Activated CD8-positive, alpha-beta memory T cell treated with anti-CD3 and anti-CD28 coated beads, Interleukin-2, amount 50 U/mL, for 24 hours (primary cell): ENCODE measurements around the gene ASIC3.
"Not testable (repeated sequence)": the region's sequence is repeated elsewhere in the genome, so short reads cannot be mapped to it uniquely, and the experiment has no call there.

Experiments used
- DNase-seq: peaks from one replicate; pipeline ENCODE4 v3.0.0-alpha.2; 2020; ENCODE audit errors: extremely low read depth

The ASIC3 gene

DNA sequence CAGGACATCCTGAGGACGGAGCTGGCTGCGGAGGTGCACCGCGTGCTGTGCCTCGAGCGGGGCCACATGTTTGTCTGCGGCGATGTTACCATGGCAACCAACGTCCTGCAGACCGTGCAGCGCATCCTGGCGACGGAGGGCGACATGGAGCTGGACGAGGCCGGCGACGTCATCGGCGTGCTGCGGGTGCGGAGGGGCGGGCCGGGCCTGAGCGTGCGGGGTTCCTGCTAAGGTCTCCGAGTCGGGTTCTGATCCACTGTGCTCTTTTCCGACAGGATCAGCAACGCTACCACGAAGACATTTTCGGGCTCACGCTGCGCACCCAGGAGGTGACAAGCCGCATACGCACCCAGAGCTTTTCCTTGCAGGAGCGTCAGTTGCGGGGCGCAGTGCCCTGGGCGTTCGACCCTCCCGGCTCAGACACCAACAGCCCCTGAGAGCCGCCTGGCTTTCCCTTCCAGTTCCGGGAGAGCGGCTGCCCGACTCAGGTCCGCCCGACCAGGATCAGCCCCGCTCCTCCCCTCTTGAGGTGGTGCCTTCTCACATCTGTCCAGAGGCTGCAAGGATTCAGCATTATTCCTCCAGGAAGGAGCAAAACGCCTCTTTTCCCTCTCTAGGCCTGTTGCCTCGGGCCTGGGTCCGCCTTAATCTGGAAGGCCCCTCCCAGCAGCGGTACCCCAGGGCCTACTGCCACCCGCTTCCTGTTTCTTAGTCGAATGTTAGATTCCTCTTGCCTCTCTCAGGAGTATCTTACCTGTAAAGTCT lies 34.4 kb upstream of the ASIC3 start:
- DNase-seq, result peak; percentile 61

DNA sequence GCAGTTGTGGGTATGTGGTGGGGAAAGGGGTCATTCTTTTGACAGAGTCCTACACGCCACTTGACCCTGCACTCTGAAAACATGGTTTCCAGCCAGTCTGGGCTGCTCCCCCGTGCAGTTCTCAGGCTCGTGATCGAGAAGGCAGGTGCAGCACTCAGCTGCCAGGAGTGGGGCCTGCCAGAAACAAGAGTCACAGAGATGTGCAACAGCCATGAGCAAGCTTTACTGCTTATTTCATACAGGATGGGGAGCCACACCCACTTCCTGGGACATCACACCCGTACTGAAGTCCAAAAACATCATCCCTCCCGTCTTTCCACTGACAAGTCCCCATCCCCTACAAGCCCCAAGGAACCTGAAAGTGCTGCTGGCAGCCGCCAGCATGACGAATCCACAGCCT lies 33.4 kb upstream of the ASIC3 start:
- no peak for DNase-seq

DNA sequence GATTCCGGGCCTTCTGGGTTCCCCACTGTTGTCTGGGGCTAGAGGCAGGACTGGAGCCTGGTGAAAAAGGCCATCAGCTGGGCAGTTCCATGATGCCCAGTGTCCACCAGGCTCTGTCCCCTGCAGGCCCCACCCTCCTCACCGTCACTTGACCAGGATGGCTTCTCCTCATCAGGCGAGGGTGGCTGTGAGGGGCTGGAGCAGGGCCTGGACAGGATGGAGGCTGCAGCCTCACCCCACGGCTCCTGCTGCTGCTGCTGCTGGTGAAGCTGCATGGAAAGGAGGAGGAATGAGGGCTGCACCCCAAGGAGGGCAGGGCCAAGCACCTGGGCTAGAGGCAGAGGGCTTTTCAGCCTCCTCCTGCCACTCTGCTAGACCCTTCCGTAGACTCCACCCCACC lies 32.4 kb upstream of the ASIC3 start:
- no peak for DNase-seq

DNA sequence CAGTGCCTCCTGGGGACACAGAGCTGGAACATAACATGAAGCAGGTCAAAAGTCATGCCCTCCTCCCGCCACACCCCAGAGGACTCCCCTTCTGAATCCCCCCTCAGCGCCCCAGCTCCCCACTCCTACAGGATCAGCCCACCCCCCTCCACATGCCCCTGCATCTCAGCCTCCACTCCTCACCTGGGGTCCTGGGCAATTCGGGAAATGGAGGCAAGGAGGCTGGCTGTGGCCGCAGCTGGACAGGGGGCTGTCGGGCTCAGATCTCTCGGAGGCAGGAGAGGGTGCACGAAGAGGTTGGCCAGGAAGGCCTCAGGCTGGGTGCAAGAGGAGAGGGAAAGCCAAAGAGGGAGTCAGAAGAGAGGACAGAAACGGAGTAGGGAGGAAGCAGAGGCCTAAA lies 31.8 kb upstream of the ASIC3 start:
- no peak for DNase-seq

DNA sequence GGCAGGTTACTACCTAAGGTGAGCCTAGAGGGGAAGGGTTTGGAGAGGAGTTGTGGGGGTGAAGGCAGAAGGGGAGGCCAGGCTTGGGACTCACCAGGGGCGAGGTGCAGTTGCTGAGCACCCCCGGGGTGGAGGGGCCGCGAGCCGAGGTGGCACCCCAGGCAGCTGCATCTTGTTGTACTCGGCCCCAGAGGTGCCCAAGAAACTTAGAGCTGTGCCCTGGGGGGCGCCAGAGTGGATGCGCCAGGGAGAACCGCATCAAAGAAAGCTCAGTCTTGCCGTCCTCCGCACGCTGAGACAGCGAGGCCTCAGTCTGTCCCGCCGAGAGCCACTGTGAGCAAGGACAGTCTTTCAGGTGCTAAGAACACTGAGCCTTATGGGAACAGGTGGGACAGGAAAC lies 31.4 kb upstream of the ASIC3 start:
- no peak for DNase-seq

DNA sequence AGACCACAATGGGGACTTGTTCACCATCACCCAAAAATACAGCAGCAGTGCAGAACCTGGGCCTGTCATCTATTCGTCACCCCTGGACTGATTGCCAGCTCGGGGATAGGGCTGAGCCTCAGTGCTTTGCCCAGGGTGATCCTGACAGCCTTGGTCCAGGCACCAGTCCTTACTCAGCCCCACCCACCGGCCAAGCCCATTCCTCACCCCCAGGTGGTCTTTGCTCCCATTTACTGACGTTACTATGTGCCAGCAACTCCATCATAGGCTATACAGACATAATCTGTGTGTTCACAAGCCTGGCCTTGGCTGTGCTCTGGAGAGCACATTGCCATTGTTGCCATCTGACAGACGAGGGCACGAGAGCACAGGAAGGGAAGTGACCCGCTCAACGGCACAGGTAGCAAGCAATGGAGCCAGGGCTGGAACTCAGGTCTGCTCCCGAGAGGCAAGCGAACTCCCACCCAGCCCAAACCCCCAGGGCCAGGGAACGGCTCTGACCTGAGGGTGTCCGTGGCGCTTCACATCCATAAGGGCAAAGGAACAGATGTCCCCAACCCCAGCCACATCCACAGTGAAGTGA lies 30.9 kb upstream of the ASIC3 start:
- DNase-seq, result no peak

DNA sequence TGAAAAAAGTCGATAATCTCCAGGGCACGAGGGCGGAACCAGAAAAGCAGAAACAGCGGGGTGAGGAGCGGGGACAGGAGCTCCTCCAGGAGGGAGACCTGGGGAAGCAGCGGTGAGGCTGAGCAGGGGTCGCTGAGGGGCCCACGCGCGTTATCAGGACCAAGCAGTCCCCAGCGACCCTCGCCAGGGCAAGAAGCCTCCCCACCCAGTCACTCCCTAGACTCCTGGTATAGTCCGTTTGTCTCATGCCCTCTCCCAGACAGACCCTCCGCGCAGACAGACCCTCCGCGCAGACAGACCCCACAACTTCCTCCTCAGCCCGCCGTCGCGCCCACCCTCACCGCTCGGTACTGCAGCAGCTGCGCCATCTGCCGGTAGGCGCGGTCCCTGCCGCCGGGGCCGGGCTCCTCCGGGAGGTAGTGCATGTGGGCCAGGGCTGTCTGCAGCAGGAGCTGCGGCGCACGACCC lies 30.3 kb upstream of the ASIC3 start:
- DNase-seq, result peak; percentile 51

DNA sequence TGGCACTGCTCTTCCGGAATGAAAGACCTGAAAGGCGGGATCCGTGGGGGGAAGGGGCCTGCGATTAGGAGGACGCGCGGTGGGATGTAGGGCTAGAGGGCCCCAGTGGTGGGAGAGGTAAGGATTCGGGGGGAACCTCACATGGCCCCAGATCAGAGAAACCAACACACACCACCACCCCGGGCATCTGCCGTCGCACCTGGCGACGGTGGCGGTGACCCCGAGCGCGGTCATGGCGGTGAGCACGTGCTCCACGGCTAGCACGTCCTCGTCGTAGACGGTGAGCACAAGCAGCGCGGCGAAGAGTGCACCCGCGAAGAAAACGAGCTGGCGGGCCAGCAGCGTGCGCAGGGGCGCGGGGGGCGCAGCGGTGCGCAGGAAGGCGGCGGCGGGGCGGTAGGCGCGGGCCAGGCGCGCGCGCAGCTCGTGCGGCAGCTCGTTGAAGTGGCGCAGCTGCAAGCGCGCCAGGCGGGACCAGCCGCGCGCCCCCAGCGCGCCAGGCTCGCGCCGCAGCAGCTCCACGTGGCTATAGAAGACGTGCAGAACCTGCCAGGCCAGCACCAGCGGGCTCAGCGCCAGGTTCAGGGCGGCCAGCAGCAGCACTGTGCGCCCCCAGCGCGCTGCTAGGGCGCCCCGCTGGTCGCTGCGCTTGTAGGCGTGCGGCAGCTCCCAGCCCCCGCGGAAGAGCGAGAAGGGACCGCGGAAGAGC lies 29.8 kb upstream of the ASIC3 start:
- DNase-seq, result no peak

DNA sequence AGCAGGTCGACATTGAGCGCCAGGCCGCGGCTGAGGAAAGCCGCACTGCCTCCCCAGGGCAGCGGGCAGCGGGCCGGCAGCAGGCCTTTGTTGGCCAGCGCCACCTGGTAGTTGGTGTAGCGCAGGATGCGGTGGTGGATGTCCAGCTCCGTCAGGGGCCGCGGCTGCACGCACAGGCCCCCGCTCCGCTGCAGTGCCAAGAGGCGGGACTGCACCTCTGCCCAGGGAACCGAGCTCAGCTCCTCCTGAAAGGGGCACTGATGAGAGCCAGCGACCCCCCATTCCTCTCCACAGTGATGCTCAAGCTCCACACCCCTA lies 29.2 kb upstream of the ASIC3 start:
- DNase-seq, result no peak

DNA sequence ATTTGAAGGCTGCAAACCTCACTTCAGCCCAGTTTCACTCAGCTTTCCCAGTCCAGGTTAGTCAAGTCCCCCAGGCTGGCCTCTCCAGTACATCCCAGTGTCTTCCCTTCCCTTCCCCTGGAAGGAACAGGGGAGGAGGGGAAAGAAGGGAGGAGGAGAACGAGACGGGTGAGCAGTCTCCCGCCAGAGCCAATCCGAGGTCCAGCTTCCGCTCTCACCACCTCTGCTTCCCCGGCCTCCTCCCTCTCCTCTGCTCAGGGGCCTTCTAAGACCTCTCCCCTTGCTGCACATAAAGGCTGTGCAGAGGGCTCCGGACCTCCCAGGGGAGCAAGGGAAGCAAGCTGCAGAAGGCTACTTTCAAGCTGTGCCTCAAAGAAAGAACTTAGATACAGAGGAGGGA lies 28.1 kb upstream of the ASIC3 start:
- DNase-seq, result no peak

DNA sequence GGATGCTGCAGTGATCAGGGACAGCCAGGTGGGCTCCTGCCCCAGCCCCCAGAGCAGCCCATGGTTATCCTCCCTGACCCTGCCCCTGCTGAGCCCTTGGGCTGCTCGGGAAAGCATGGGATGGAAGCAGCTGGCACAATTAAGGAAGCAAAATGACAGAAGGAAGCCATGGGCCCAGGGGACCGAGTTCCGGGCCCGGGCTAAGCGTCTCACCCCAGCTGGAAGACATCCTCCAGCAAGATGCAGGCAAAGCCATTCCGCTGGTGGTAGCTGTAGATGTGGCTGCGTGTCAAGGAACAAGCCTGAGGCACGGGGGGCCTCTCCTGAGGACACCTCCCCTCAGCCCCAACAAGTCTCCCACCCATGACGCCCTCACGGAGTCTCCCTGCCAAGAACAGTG lies 25.1 kb upstream of the ASIC3 start:
- no peak for DNase-seq

DNA sequence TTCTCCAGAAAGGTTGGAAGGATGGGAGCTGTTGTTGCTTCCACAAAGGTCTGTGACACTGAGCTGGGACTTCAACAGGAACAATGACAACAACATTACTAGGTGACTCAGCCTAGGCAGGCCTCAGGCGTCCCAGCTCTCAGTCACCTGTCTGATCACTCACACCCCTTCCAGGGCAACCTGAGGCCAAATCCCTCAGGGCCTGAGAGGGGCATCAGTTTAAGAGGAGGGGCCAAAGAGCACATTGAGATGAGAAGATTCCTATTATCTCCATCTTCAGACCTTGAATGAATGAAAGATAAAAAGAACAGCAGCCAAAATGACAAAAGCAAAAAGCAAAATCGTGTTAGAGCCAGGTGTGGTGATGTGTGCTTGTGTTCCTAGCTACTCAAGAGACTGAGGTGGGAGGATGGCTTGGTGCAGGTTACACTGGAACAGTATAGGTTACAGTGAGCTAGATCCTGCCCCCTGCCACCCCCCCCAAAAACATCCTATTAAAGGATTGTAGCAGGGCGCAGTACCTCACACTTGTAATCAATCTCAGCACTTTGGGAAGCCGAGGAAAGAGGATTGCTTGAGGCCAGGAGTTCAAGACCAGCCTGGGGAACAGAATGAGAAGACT lies 23.8 kb upstream of the ASIC3 start, which contains the start of gene ATG9B:
ATG9B (minus strand) TSS at position 60 of the 622 bp plus-strand sequence. CDS start 71 bp downstream, outside the sequence.
- no peak for DNase-seq

DNA sequence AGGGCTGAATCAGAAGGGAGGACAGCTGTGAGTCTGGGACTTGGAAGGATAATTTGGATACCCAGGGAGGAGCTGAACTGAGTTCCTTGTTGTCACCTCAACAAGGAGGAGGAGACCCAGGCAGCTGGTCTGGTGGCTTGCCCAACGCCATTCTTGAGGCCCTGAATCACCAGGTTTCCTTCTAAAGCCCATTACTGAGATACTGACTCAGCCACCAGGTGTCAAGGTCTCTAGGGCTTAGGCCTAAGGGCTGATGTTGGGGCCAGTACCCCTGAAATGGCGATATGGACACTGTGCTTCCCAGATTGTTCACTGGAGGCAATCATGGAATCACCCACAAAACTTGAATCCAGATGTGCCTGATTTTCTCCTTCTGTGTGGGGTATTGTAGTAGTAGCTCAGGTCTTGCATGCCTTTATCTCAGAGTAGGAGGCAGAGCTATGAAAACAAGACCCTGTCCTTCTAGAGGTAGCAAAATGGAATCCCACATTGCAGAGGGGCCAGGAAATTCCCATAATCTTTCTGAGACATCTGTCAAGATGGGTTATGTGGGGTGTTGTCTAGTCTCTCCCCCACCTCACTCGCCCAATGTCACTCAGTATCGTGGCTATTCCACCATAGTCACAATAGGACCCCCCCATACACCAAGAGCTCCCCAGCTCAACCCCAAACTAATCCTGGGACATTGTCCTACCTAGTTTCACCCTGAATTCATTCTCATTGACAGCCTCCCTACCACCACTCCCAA lies 22.2 kb upstream of the ASIC3 start:
- no peak for DNase-seq

DNA sequence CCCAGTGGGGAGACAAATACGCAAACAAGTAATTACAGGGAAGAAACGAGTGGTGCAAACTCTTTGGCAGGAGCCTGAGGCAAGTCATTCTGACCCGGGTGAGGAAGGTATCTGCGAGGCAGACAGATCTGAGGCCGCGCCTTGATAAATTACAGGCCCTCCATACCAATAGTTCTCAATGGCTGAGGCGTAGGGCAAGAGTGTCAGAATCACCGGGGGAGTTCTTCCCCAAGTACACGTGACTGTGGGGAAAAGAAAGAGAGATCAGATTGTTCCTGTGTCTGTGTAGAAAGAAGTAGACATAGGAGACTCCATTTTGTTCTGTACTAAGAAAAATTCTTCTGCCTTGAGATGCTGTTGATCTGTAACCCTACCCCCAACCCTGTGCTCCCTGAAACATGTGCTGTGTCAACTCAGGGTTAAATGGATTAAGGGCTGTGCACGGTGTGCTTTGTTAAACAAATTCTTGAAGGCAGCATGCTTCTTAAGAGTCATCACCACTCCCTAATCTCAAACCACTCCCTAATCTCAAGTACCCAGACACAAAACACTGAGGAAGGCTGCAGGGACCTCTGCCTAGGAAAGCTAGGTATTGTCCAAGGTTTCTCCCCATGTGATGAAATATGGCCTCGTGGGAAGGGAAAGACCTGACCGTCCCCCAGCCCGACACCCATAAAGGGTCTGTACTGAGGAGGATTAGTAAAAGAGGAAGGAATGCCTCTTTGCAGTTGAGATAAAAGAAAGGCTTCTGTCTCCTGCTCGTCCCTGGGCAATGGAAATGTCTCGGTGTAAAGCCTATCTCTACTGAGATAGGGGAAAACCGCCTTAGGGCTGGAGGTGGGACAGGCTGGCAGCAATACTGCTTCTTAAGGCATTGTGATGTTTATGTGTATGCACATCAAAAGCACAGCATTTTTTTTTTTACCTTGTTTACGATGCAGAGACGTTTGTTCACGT lies 21.3 kb upstream of the ASIC3 start:
- DNase-seq, result not testable (repeated sequence)

DNA sequence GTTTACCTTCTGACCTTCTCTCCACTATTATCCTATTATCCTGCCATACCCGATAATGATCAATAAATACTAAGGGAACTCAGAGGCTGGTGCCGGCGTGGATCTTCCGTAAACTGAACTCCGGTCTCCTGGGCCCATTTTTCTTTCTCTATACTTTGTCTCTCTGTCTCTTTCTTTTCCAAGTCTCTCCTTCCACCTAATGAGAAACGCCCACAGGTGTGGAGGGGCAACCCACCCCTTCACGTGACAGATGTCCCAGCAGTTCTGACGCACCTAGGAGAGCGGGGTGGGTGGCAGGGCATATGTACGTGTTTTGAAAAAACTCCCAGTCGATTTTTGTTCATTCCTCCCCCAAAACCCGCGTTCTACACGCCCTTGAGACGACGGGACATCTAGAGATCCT lies 20.6 kb upstream of the ASIC3 start:
- DNase-seq, result not testable (repeated sequence)

DNA sequence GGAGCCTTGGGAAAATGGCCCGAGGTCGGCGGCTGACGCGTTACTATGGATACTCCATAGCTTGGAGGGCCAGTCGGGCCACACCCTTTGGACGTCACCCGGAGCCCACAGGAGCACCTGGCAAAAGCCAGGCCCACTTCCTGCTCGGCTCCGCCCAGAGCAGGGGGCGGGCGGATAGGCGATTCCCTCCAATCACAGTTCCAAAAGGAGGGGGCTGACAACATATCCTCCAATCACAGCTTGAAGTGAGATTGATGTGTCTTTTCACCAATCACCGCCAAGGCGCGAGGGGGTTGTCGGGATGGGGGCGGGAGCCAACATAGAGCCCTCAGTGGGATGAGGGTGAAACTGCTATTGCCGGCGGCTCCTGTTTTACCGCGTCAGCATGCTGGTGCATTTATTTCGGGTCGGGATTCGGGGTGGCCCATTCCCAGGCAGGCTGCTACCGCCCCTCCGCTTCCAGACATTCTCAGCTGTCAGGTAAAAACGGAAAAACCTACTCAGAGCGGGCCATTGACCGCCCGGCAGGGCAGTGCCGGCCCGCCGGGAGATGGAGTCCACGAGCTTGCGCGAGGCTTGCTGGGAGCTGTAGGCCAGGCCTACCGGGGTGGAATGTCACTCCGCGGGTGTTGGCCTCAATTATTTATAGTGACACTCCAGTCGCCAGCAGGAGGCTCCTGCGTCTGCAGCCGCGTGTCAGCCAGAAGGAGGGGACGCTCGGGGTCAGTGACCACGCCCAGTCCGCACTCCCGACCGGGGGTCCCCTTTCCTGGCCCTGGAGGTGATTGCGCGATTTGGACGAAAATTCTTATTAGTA lies 20.0 kb upstream of the ASIC3 start, which contains the start of gene ABCB8:
ABCB8 (plus strand) TSS at position 320 of the 817 bp plus-strand sequence; CDS start at position 386, 66 bp downstream.
- DNase-seq, result peak; percentile 99

DNA sequence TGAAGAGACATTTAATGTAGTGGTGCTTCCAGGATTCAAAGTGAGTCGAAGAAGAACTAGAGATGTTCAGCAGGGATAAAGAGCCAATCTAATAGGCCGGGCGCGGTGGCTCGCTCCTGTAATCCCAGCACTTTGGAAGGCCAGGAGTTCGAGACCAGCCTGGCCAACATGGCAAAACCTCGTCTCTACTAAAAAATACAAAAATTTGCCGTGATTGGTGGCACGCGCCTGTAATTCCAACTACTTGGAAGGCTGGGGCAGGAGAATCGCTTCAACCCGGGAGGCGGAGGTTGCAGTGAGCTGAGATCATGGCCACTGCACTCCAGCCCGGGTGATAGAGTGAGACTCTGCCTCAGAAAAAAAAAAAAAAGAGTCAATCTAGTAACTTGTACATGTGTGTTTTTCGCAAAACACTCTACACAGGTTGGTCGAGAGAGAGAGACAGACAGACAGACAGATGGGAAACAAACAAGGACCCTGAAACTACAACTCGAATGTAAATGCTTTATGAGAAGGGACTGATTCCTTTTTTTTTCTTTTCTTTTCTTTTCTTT lies 19.3 kb upstream of the ASIC3 start:
- no peak for DNase-seq

DNA sequence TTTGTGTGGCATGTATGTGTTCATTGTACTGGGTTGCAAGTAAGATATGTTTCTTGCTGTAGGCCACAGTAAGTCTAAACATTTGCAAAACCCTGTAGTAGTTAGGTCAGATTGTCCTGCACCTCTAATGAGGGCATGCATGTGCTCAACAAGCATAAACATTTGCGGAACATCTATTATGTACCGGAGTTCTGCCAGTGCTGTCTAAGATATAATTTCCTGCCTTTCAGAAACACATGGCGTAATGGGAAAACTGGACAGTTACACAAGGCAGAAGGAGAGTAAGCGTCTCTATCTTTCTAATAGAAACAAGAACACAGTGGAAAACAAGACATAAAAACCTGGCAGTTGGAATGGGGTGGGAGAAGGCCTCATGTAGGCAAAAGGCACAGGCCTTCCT lies 17.3 kb upstream of the ASIC3 start:
- no peak for DNase-seq
